GM12874 (cell line): ENCODE measurements around the gene JRKL.

Source experiments
- TF ChIP-seq, protein P1 (sequence below): IDR thresholded peaks from 2 replicates; pipeline ENCODE4 v1.5.1; 2011; ENCODE audit warnings: low read depth, mild to moderate bottlenecking, control low read depth, low read length, moderate library complexity; ENCODE audit not compliant: insufficient read depth

JRKL gene

DNA sequence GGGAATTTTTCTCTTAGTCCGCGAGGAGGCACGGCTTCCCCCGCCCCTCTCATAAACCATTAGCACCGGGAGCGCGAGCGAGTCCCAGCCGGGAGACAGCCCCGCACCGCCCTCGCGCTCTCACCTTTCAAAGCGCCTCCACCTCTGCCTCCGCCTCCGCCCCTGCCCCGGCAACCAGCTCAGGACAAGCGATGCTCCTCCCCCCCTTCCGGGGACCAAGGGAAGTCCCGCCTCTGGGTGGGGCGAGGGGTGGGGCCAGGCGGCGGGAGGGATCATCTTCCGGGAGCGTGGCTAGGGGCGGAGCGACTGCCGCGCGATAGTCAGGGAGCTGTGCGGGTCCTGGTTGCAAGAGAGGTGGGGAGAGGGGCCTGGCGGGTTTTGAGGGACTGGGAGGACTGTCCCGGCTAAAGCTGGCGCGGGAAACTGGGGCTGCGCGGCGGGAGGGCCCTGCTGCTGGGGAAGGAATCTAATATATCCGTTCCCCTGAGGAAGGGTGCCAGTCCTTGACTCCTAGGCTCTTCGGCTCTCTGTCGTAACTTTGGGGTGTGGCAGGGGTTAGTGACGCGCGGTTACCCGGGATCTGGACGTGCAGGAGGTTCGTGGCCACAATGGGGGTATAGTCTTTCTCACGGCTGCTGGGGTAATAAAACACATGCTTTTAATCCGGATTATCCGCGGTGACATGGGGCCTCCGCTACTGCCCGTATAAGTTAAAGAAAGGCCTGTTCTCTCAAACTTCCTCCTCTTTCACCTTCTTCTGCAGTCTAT is at the start of gene JRKL, which contains the start of gene CCDC82:
Gene JRKL (plus strand): TSS at position 294 of the 768 bp plus-strand sequence. CDS start 637 bp downstream, outside the sequence.
Gene CCDC82 (minus strand): TSS at position 193 of the 768 bp plus-strand sequence. CDS start 5,165 bp downstream, outside the sequence.
- TF ChIP-seq, protein P1, sequence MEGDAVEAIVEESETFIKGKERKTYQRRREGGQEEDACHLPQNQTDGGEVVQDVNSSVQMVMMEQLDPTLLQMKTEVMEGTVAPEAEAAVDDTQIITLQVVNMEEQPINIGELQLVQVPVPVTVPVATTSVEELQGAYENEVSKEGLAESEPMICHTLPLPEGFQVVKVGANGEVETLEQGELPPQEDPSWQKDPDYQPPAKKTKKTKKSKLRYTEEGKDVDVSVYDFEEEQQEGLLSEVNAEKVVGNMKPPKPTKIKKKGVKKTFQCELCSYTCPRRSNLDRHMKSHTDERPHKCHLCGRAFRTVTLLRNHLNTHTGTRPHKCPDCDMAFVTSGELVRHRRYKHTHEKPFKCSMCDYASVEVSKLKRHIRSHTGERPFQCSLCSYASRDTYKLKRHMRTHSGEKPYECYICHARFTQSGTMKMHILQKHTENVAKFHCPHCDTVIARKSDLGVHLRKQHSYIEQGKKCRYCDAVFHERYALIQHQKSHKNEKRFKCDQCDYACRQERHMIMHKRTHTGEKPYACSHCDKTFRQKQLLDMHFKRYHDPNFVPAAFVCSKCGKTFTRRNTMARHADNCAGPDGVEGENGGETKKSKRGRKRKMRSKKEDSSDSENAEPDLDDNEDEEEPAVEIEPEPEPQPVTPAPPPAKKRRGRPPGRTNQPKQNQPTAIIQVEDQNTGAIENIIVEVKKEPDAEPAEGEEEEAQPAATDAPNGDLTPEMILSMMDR: no peak

GRCh38 chr11:96340555-96340885 is 49.3 kb upstream of the JRKL start:
- TF ChIP-seq, protein P1: no peak

DNA sequence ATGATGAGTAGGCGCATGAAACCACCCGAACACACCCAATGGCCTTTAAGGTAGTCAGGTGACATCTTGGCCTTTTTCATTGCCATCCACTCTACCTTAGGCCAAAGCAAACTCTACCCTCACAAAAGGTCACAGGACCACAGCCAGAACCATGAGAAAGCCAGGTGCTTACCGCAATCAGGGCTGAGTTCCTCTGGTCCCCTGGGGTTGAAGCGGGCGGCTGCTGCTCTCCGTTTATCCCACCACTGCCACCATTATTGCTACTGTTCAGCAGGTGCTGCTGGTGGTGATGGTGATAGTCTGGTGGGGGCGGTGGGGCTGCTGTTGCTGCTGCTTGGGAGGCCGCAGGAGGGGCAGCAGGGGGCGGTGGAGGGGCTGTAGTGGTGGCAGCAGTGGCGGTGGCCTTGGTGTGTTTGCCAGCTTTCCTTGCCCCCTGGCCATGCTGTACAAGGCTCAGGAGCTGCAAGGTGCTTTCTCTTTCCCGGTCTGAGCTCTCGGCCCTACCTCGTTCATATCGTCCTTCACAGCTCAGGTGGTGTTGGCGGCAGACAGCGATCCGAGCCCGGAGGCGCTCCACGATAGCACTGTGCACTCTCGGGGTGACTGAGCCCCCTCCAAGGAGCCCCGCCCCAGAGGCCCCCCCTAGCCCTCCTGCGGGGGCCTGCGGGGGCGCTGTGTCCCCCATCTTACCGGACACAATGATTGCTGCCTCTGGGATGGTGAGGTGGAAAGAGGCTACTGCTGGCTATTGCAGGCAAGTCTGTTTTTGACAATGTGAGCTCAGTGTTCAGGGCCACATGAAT is 48.4 kb upstream of the JRKL start:
- TF ChIP-seq, protein P1: peak; percentile 71

DNA sequence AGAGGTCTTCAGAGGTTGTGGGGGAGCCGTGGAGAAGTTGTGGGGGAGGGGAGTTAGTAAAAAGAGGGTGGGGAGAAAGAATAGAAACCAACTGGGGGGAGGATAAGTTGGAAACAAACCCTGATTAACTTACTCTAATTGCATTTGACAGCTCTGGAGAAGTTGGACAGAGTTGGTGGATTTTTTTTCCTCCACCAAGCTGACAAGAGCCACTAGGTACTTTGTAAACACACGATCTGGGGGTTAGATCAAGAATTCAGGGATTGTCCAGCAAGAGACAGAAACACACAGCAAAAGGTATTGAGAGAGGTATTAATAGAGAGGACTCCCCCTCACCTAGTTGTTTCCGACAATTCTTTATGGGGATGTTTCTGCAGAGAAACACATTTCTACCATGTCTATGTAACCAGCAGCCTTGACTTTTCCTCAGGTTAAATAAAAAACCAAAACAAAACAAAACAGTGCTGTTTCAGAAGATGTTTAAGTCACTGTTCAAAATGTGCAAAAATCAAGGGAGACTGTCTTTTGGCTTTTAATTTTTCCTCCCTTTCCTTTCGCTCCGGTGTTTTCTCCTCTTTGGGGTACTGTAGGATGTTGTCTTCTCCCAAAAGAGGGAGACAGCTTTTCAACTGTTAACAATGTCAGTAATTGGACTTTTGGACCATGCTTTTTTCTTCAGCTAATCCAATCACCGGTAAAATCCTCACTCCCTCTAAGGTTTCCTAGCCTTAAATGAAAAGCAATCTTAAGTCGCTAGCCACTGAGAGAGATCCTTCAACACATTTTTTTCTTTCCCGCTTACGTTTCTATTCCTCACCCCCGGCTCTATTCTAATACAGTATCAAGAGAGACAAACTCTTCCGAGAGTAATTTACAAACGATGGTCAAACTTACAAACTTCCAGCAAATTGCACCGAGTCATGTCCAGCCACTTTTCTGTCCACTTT is 47.5 kb upstream of the JRKL start:
- TF ChIP-seq, protein P1: no peak

- TF ChIP-seq, protein P1: peak; percentile 90
Observed at GRCh38 chr11:96342961-96343711, 46.7 kb upstream of the JRKL start, which contains the start of gene MAML2. Gene MAML2 (minus strand): TSS chr11:96343195. CDS start chr11:96341895, 1,300 bp downstream.

DNA sequence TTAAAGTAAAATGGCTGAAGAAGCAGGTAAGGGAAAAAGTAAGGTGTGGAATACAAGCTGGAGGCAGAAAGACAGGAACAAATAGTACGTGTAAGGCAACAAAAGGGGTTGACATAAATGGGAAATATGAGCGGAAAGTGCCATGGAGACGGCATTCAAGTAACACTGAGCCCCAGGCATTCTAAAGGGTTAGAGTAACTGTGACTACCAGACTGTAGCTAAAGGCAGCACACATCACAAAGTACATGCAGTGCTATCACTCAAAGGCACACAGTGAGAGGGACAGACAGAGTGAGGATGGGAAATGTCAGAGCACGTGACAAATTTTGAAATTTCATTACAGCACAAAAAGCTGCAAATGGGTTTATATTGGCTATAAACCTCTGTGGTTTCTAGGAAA is 33.0 kb upstream of the JRKL start:
- TF ChIP-seq, protein P1: no peak
